ENCODE measurements around the gene KCTD8.
"Not testable (repeated sequence)": the region's sequence is repeated elsewhere in the genome, so short reads cannot be mapped to it uniquely, and the experiment has no call there.

KCTD8 gene

GRCh38 chr4:44320833-44321232 lies 127.8 kb downstream of the KCTD8 start:
- no peak for DNase-seq

- DNase-seq = no peak
Observed at GRCh38 chr4:44319129-44319528, 129.5 kb downstream of the KCTD8 start.

- DNase-seq = no peak
Observed at GRCh38 chr4:44313702-44314101, 134.9 kb downstream of the KCTD8 start.

GRCh38 chr4:44287505-44287904 lies 161.1 kb downstream of the KCTD8 start:
- no peak for DNase-seq

DNA sequence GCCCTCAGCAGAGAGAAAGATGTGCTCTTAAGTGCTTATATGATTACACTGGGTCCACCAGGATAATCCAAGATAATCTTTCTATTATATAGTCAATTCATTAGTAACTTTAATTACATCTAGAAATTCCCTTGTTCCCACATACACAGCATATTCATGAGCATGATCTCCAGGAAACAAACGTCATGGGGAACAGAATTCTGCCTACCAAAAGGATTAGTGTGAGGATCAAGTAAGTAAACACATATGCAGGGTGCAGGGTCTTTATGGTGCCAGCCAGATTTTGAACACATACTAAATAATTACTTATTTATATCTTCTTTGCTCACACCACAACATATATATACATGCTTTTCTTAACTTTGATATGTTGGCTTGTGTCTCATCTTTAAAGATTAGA lies 169.1 kb downstream of the KCTD8 start:
- no peak for DNase-seq

DNA sequence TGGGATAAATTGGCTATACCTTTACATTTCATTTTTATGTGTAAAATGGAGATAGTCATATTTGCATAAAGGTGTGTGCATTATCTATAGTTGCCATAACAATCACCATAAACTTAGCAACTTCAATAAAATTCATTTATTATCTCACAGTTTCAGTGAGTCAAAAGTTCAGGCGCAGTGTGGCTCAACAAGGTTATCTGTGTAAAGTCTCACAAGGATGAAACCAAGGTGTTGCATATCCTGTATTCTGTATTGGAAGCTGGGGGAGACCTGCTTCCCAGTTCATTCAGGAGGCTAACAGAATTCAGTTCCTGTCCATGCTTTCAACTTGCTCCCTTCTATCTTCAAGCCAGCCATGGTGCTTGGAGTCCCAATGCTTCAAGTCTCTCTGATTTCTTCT lies 169.5 kb downstream of the KCTD8 start:
- DNase-seq = no peak

GRCh38 chr4:44257461-44257860 lies 191.1 kb downstream of the KCTD8 start:
- no peak for DNase-seq

DNA sequence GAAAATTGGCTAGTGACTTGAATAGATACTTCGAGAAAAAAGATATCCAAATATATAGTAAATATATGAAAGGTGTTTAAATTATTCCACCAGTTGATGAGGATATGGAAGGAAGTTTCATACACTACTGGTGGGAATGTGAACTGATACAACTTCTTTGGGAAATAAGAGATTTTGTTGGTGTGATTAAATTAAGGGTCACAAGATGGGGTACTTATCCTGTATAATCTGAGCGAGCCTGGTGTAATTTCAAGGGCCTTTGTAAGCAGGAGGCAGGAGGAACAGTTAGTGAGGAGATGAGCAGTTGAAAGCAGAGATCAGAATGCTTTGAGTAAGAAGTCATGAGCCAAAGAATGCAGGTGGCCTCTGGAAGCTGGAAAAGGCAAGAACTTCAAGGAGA lies 192.2 kb downstream of the KCTD8 start:
- DNase-seq = no peak

DNA sequence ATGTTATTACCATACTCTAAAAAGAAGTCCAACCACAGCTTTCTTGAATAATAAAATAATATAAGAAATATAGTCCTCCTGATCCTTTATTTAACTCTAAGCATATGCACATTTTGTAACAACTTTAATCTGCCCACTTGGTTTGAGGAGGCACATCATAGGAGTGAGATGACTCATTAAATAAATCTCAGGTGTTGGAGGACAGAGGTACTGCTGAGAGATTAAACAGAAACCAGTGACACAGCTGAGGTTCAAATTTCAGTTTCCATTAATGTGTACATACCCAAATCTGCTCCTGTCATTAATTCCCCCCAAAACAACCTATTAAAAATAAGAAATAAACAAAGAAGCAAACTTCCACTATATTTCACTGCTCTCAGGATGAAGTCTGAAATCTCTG lies 211.0 kb downstream of the KCTD8 start:
- no peak for DNase-seq

DNA sequence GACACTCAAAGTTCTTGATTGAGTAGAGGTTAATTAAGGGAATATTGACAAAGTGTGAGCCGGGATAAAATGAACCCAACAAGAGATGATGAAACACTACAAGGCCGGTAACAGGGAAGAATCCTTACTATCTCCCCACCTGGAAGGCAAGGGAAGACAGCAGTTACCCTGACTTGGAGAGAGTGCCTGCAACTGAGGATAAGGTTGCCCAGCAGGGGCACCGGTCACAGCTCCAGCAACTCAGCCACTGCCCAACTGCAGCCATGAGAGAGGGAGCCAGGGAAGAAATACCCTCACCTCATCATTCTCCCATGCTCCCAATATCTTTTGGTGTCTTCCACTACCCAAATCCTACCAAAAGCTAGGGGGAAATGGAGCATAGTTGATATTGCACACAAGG lies 212.7 kb downstream of the KCTD8 start:
- no peak for DNase-seq

GRCh38 chr4:44232262-44232661 lies 216.3 kb downstream of the KCTD8 start:
- no peak for DNase-seq

GRCh38 chr4:44231006-44231405 lies 217.6 kb downstream of the KCTD8 start:
- DNase-seq = no peak

DNA sequence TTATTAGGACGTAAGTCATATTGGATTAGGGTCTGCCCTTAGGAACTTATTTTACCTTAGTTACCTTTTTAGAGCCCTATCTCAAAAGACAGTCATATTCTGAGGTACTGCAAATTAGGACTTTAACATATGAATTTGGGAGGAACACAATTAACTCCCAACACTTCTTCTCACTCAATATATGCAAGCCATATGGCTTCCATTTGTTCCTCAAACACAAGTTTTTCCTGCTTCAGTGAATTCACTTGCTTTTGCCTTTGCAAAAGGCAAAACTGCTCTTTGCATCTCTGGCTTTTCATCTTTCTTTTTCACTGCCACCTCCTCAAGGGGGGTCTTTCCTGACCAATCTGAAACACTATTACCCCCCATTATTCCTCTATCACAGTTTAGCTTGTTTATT lies 220.3 kb downstream of the KCTD8 start:
- DNase-seq = no peak

DNA sequence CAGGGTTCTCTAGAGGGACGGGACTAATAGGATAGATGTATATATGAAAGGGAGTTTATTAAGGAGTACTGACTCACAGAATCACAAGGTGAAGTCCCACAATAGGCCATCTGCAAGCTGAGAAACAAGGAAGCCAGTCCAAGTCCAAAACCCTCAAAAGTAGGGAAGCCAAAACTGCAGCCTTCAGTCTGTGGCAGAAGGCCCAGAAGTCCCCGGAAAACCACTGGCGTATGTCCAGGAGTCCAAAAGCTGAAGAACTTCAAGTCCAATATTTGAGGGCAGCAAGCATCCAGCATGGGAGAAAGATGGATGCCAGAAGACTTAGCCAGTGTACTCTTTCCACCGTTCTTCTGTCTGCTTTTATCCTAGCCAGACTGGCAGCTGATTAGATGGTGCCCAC lies 227.2 kb downstream of the KCTD8 start:
- DNase-seq = no peak

- DNase-seq = no peak
Observed at GRCh38 chr4:44210750-44211149, 237.9 kb downstream of the KCTD8 start.

- no peak for DNase-seq
Observed at GRCh38 chr4:44196796-44197195, 251.8 kb downstream of the KCTD8 start.

- no peak for DNase-seq
Observed at GRCh38 chr4:44194365-44194764, 254.2 kb downstream of the KCTD8 start.

DNA sequence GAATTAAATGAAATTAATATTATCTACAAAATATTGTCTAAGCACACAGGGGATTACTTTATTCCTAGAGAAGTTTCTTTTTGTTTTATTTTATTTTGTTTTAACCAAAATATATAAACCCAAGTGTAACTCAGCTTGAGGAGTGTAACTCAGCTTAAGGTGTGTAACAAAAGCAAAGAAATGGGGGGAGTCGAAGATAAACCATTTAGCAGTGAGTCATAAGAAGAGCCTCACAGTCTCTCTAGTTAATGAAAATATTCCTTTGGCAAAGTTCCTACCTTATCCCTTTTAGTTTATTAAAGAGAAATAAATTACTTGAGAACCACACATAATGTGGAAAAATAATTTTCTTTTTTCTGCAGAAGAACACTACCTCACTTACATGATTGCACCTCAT lies 261.8 kb downstream of the KCTD8 start:
- no peak for DNase-seq

- no peak for DNase-seq
Observed at GRCh38 chr4:44186096-44186849, 262.3 kb downstream of the KCTD8 start.

GRCh38 chr4:44181491-44182349 lies 266.9 kb downstream of the KCTD8 start:
- DNase-seq = not testable (repeated sequence)

DNA sequence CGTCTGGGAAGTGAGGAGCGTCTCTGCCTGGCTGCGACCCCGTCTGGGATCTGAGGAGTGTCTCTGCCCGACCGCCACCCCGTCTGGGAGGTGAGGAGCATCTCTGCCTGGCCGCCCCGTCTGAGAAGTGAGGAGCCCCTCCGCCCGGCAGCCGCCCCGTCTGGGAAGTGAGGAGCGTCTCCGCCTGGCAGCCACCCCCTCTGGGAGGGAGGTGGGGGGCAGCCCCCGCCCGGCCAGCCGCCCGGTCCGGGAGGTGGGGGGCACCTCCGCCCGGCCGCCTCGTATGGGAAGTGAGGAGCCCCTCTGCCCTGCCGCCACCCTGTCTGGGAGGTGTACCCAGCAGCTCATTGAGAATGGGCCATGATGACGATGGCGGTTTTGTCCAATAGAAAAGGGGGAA lies 280.8 kb downstream of the KCTD8 start:
- not testable (repeated sequence) for DNase-seq

- DNase-seq = no peak
Observed at GRCh38 chr4:44165938-44166337, 282.7 kb downstream of the KCTD8 start.

- DNase-seq = no peak
Observed at GRCh38 chr4:44162538-44163270, 285.9 kb downstream of the KCTD8 start.

GRCh38 chr4:44161756-44162155 lies 286.9 kb downstream of the KCTD8 start:
- DNase-seq = no peak
